ENCODE measurements around the gene SLC8A1. TPM values are rescaled to one million over a fixed set of nuclear protein-coding genes. Genes with fewer than 3 reads are reported as not detected.

Gene SLC8A1
- total RNA-seq, 1 donor from 2014 or later: under 0.01 TPM

DNA sequence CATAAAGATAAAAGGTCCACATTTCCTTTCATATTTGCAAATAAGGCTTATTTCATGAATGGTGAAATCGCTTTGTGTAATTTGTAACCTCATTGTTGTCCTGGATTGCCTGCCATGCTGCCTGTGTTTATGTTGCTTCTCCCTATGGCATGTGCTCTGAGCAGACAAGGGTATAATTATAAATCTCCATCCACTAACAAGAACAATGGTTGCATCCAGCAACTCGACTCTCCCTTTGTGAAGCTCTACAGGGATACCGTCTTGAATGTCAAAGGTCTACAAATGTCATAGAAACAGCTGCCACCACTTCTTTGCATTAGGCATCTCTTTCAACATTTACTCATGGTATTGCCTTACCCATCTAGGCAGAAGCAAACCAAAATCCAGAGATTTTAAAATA is 209.6 kb downstream of the SLC8A1 start:
- no peak for DNase-seq (ENCODE audit: low read depth in 2 of 2)

- DNase-seq (ENCODE audit: low read depth in 2 of 2): peak; percentile 5 to 97
Measured at GRCh38 chr2:40240070-40240469, 211.8 kb downstream of the SLC8A1 start.

GRCh38 chr2:40230707-40231432 is 221.0 kb downstream of the SLC8A1 start:
- no peak for DNase-seq (ENCODE audit: low read depth in 2 of 2)

GRCh38 chr2:40230186-40230585 is 221.7 kb downstream of the SLC8A1 start:
- DNase-seq (ENCODE audit: low read depth in 2 of 2): no peak

DNA sequence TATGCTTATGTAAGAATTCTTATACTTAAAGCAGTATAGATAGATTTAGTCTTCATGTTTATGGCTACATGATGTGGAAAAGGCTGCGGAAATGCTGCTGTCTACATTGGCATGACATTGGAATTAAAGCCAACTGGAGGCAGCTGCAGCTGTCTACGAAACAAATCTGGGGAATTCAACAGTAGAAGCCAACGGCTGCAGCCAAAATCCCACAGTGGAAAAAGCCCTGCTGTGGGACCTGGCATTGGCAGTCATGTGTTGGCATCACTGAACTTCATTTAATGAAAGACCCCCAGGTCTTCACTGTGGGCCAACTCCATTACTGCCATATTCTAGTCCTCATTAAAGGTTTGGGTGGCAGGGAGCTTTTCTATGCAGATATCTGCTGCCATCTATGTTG is 223.6 kb downstream of the SLC8A1 start:
- no peak for DNase-seq (ENCODE audit: low read depth in 2 of 2)

- no peak for DNase-seq (ENCODE audit: low read depth in 2 of 2)
Measured at GRCh38 chr2:40227210-40227609, 224.7 kb downstream of the SLC8A1 start.

GRCh38 chr2:40226637-40227036 is 225.3 kb downstream of the SLC8A1 start:
- no peak for DNase-seq (ENCODE audit: low read depth in 2 of 2)

- no peak for DNase-seq (ENCODE audit: low read depth in 2 of 2)
Measured at GRCh38 chr2:40225670-40226210, 226.2 kb downstream of the SLC8A1 start.

DNA sequence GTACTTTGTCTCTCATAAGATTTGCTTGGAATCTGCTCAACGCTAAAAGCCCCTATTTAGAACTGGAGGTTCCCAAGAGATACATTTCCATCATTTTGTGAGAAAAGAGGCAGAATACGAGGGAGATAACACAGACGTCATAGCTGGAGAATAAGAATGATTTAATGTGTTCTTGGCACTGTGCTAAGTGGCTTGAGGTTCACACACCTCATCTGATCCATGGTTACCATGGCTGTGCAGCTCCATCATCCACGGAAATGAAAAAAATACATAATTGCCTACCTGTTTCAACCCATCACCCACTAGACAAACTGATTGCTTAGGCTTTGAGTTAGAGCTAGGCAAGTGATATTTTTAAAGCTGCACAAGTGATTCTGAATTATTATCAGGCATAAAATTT is 227.6 kb downstream of the SLC8A1 start:
- DNase-seq (ENCODE audit: low read depth in 2 of 2): no peak

DNA sequence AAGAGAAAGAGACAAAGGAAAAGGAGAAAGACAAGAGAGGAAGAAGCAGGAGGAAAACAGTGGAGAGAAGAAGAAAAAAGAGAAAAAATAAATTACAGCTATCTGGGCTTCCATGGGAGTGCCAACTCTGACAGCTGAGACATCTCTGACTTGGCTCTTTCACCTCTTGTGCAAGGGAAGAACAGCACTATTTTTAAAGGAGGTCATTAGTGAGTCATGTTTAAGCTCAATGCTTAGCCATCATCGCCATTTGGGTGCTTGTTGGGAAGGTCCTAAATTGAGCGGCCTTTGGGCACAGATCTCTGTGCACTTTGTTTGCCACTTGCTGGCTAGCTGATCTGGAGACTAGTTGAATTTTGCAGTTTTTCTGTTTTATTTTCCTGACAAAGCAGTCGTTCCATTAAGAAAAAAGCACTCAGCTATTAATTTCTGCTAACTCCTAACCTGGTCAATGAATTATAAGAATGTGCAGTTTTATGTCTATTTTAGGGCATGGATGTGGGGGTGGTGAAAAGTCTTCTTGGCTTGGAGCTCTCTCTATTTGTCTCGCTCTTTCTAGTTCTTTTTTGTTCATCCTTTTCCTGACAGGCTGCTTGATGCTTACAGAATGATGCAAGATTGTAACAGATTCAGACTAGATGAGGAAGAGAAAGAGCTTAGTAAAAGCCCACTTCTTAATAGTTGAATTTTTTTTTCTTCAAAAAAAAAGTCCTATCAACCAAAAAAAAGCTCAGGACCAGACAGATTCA is 231.5 kb downstream of the SLC8A1 start:
- DNase-seq (ENCODE audit: low read depth in 2 of 2): no peak

GRCh38 chr2:40219141-40219540 is 232.7 kb downstream of the SLC8A1 start:
- DNase-seq (ENCODE audit: low read depth in 2 of 2): no peak

DNA sequence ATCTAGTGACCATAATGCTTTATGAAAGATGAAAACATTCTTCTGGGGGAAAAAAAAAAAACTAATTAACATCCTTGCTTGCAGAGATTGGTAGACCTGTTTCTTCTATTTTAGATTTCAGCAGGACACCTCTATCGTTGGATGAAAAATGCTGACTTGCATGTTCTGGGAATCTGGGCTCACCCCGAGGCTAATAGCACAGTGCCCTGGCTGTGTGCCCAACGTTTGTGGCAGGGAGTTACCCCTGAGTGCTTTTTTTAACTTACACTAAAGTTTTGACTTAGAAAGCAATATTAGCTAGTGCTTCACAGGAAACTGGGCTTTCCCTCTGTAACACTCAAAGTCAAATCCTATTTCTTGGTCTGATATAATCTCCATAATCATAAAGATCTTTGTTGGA is 233.2 kb downstream of the SLC8A1 start:
- DNase-seq (ENCODE audit: low read depth in 2 of 2): no peak

- DNase-seq (ENCODE audit: low read depth in 2 of 2): no peak
Measured at GRCh38 chr2:40213619-40214018, 238.3 kb downstream of the SLC8A1 start.

GRCh38 chr2:40213071-40213470 is 238.8 kb downstream of the SLC8A1 start:
- DNase-seq (ENCODE audit: low read depth in 2 of 2): peak in 1 of 2 donors; percentile 27

GRCh38 chr2:40210968-40211353 is 240.9 kb downstream of the SLC8A1 start:
- DNase-seq (ENCODE audit: low read depth in 2 of 2): no peak

DNA sequence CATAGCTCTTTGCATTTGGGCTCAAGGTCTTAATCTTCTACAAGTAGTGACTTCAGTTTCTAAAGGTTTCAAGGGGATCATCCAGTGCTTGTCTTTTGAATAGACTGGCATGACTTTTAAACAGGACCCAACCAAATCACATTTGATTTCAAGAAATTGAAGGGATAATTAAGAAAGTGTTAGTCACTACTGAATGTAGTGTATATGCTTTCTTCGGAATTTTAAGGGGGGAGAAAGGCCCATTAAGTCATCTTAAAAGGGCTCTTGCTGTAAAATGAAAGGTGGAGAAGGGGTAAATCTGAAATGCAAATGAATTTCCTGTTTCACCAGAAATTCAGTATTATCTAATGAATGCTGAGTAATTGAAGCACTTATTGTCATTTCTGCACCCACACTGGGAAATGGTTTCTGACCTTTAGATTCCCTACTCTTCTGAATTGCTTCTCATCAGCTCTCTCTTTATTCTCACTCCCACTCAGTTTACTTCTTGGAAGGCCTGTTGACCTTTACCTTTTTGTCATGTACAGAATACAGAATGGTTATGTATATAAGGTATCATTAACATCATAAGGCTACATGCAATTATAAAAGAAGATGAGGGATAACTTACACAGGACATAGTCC is 241.4 kb downstream of the SLC8A1 start:
- DNase-seq (ENCODE audit: low read depth in 2 of 2): no peak

GRCh38 chr2:40209761-40210160 is 242.1 kb downstream of the SLC8A1 start:
- no peak for DNase-seq (ENCODE audit: low read depth in 2 of 2)

DNA sequence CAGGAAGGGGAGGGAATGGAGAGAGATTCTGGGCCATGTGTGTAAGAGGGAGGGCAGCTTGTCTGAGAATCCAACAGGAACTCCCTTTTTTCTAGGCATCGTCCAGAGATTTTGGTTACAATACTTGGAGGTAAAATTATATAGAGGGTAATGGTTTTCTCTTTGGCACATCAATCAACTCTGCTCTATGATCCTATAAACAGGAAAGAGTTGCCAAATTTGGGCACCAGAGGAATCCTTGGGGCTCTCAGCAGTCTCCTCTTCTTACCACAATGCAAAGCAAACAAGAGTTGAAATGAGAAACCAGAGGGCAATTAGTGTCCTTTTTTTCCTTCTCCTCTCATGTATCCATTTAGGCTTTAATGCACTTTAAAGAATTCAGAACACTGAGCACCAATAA is 243.4 kb downstream of the SLC8A1 start:
- no peak for DNase-seq (ENCODE audit: low read depth in 2 of 2)

- DNase-seq (ENCODE audit: low read depth in 2 of 2): no peak
Measured at GRCh38 chr2:40204268-40204667, 247.6 kb downstream of the SLC8A1 start.

DNA sequence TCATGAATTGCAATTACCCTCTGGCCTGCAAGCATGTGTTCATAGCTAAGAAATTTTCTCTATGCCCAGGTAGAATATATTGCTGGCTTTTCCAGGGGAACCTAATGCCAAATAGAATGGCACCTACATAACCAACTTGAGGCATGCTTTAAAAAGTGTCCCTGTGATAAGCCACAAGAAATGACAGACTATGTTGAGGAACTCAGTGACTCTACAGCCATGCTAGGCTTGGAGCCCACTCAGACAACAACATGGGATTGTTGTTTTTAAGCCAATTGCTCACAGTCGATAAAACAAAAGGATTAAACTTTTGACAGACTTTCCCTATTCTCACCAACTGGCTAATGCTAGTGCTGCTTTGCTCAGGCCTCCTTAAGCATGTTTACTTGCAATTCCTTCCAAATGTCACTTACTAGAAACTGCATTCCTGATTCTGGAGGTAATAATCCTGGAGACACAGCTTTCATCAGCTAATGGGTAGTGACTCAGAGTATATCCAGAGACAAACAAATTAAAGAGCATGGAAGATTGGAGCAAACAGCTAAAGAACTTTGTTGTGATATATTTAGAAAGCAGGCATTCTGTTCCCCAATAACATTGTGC is 249.0 kb downstream of the SLC8A1 start:
- DNase-seq (ENCODE audit: low read depth in 2 of 2): no peak

GRCh38 chr2:40201425-40201824 is 250.5 kb downstream of the SLC8A1 start:
- DNase-seq (ENCODE audit: low read depth in 2 of 2): no peak

- no peak for DNase-seq (ENCODE audit: low read depth in 2 of 2)
Measured at GRCh38 chr2:40200366-40200915, 251.4 kb downstream of the SLC8A1 start.
